SK-N-SH treated with all-trans-retinoic acid at 6 μM for 48 hours (cell line): ENCODE measurements around the gene RNASE8.

Experiments used
- ATAC-seq: fragments of 200-7000 bp; cut with Tn5 transposase; 3 replicates; pipeline ENCODE4 v1.9.1; 2020; ENCODE audit warnings: mild to moderate bottlenecking, moderate library complexity
- ARNTL ChIP-seq: fragments of 450-650 bp; formaldehyde crosslinking; IDR thresholded peaks from 2 replicates; pipeline ENCODE4 v1.5.0; 2020; ENCODE audit warnings: low read depth, mild to moderate bottlenecking, moderate library complexity, borderline replicate concordance
- BACH2 ChIP-seq: fragments of 250-450 bp; sonication (Bioruptor Pico); IDR thresholded peaks from 2 replicates; pipeline ENCODE4 v1.9.0; 2021; ENCODE audit warnings: mild to moderate bottlenecking, borderline replicate concordance
- CSDC2 ChIP-seq: fragments of 250-450 bp; sonication (Bioruptor Pico); IDR thresholded peaks from 2 replicates; pipeline ENCODE4 v1.5.0; 2020; ENCODE audit warnings: mild to moderate bottlenecking, moderate library complexity
- ESRRG ChIP-seq: fragments of 250-450 bp; sonication (Bioruptor Pico); IDR thresholded peaks from 2 replicates; pipeline ENCODE4 v1.6.1; 2021; ENCODE audit warnings: mild to moderate bottlenecking
- GLIS3 ChIP-seq: fragments of 250-450 bp; sonication (Bioruptor Pico); IDR thresholded peaks from 2 replicates; pipeline ENCODE4 v1.5.0; 2020; ENCODE audit warnings: mild to moderate bottlenecking, moderate library complexity
- OSR1 ChIP-seq: fragments of 250-450 bp; sonication (Bioruptor Pico); IDR thresholded peaks from 2 replicates; pipeline ENCODE4 v1.8.0; 2022; ENCODE audit warnings: moderate library complexity, mild to moderate bottlenecking, inconsistent platforms
- PPARA ChIP-seq: fragments of 250-450 bp; sonication (Bioruptor Pico); IDR thresholded peaks from 2 replicates; pipeline ENCODE4 v1.5.0; 2020; ENCODE audit warnings: mild to moderate bottlenecking, borderline replicate concordance
- RARB ChIP-seq: fragments of 250-450 bp; sonication (Bioruptor Pico); IDR thresholded peaks from 2 replicates; pipeline ENCODE4 v1.8.0; 2021; ENCODE audit warnings: mild to moderate bottlenecking, moderate library complexity
- TCF4 ChIP-seq: fragments of 250-450 bp; sonication (Bioruptor Pico); IDR thresholded peaks from 2 replicates; pipeline ENCODE4 v1.8.0; 2021; ENCODE audit warnings: mild to moderate bottlenecking, moderate library complexity, borderline replicate concordance
- TOX ChIP-seq: fragments of 250-450 bp; sonication (Bioruptor Pico); IDR thresholded peaks from 2 replicates; pipeline ENCODE4 v1.8.0; 2021; ENCODE audit warnings: mild to moderate bottlenecking, moderate library complexity, borderline replicate concordance
- ZC3H10 ChIP-seq: fragments of 250-450 bp; sonication (Bioruptor Pico); IDR thresholded peaks from 2 replicates; pipeline ENCODE4 v1.5.1; 2021; ENCODE audit warnings: mild to moderate bottlenecking, moderate library complexity
- ZFP3 ChIP-seq: fragments of 250-450 bp; sonication (Bioruptor Pico); IDR thresholded peaks from 2 replicates; pipeline ENCODE4 v1.5.0; 2020; ENCODE audit warnings: mild to moderate bottlenecking, moderate library complexity
- ZFP30 ChIP-seq: fragments of 450-650 bp; formaldehyde crosslinking; IDR thresholded peaks from 2 replicates; pipeline ENCODE4 v1.5.0; 2022; ENCODE audit warnings: mild to moderate bottlenecking, moderate library complexity
- ZNF565 ChIP-seq: fragments of 450-650 bp; formaldehyde crosslinking; conservative IDR thresholded peaks from 2 replicates; pipeline ENCODE4 v1.5.0; 2020; ENCODE audit warnings: low read depth, mild to moderate bottlenecking, moderate library complexity
- ZNF70 ChIP-seq: fragments of 450-650 bp; formaldehyde crosslinking; IDR thresholded peaks from 2 replicates; pipeline ENCODE4 v1.5.0; 2020; ENCODE audit warnings: mild to moderate bottlenecking, moderate library complexity
- ZNF8 ChIP-seq: fragments of 450-650 bp; formaldehyde crosslinking; IDR thresholded peaks from 2 replicates; pipeline ENCODE4 v1.5.0; 2020; ENCODE audit warnings: mild to moderate bottlenecking, moderate library complexity
- TF ChIP-seq, protein P1 (sequence below): fragments of 250-450 bp; sonication (Bioruptor Pico); IDR thresholded peaks from 2 replicates; pipeline ENCODE4 v1.5.1; 2021; ENCODE audit warnings: mild to moderate bottlenecking, moderate library complexity
- TF ChIP-seq, protein P2 (sequence below): fragments of 250-450 bp; sonication (Bioruptor Pico); IDR thresholded peaks from 2 replicates; pipeline ENCODE4 v1.8.0; 2021; ENCODE audit warnings: low read depth, mild to moderate bottlenecking, moderate library complexity, borderline replicate concordance
- TF ChIP-seq, protein P3 (sequence below): fragments of 250-450 bp; sonication (Bioruptor Pico); IDR thresholded peaks from 2 replicates; pipeline ENCODE4 v1.5.0; 2020; ENCODE audit warnings: mild to moderate bottlenecking, moderate library complexity
- TF ChIP-seq, protein P4 (sequence below): fragments of 250-450 bp; sonication (Bioruptor Pico); IDR thresholded peaks from 2 replicates; pipeline ENCODE4 v1.8.0; 2020; ENCODE audit warnings: mild to moderate bottlenecking, moderate library complexity, borderline replicate concordance

Gene RNASE8

DNA sequence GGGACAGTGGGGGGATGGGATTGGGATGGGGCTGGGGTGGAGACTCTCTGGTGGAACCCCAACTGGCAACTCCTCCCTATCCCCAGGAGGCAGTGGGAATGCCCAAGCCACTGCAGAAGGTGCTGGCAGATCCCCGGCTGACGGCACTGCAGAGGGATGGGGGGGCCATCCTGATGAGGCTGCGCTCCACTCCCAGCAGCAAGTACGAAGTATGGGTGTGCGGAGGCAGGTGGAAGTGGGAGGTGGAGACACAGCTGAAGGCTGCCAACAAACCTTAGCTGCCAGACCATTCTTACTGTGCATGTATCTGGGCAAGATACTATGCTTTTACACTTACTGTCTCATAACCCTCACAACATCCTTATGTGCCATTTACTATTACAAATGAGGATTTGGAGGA lies 20.7 kb downstream of the RNASE8 start:
- TF ChIP-seq ZNF565 (CRISPR knock-in tag) (no peak), ARNTL (CRISPR knock-in tag) (no peak), GLIS3 (CRISPR knock-in tag) (no peak), CSDC2 (CRISPR knock-in tag) (no peak), ESRRG (CRISPR knock-in tag) (no peak), ZNF8 (CRISPR knock-in tag) (no peak), ZNF70 (no peak), RARB (CRISPR knock-in tag) (no peak), ZC3H10 (no peak), PPARA (CRISPR knock-in tag) (no peak), TOX (CRISPR knock-in tag) (no peak), ZFP3 (CRISPR knock-in tag) (no peak), TCF4 (CRISPR knock-in tag) (no peak), OSR1 (no peak)
- TF ChIP-seq, protein P1, sequence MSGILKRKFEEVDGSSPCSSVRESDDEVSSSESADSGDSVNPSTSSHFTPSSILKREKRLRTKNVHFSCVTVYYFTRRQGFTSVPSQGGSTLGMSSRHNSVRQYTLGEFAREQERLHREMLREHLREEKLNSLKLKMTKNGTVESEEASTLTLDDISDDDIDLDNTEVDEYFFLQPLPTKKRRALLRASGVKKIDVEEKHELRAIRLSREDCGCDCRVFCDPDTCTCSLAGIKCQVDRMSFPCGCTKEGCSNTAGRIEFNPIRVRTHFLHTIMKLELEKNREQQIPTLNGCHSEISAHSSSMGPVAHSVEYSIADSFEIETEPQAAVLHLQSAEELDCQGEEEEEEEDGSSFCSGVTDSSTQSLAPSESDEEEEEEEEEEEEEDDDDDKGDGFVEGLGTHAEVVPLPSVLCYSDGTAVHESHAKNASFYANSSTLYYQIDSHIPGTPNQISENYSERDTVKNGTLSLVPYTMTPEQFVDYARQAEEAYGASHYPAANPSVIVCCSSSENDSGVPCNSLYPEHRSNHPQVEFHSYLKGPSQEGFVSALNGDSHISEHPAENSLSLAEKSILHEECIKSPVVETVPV = no peak
- TF ChIP-seq, protein P2, sequence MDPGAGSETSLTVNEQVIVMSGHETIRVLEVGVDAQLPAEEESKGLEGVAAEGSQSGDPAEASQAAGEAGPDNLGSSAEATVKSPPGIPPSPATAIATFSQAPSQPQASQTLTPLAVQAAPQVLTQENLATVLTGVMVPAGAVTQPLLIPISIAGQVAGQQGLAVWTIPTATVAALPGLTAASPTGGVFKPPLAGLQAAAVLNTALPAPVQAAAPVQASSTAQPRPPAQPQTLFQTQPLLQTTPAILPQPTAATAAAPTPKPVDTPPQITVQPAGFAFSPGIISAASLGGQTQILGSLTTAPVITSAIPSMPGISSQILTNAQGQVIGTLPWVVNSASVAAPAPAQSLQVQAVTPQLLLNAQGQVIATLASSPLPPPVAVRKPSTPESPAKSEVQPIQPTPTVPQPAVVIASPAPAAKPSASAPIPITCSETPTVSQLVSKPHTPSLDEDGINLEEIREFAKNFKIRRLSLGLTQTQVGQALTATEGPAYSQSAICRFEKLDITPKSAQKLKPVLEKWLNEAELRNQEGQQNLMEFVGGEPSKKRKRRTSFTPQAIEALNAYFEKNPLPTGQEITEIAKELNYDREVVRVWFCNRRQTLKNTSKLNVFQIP (CRISPR knock-in tag) = no peak
- ATAC-seq = no peak

DNA sequence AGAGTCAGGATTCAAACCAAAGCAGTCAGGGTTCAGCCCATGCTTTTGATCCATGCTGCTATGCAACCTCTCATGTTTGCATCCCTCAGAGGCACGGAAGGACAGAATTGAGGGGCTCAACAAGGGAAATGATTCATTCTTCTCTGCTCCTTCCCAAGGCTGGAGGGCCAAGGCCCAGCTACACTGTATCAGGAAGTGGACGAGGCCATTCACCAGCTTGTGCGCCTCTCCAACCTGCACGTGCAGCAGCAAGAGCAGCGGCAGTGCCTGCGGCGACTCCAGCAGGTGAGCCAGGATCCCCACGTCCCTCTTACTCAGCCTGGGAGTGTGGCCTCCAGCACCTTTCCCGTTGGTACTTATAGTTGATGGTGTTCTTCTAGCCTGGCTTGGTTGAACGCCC lies 21.1 kb downstream of the RNASE8 start:
- TF ChIP-seq ZNF8 (CRISPR knock-in tag) = no peak
- TF ChIP-seq OSR1 = no peak
- TF ChIP-seq, protein P1 = no peak
- no peak for TF ChIP-seq BACH2 (CRISPR knock-in tag)
- TF ChIP-seq ZFP30 (CRISPR knock-in tag) = no peak
- TF ChIP-seq, protein P3, sequence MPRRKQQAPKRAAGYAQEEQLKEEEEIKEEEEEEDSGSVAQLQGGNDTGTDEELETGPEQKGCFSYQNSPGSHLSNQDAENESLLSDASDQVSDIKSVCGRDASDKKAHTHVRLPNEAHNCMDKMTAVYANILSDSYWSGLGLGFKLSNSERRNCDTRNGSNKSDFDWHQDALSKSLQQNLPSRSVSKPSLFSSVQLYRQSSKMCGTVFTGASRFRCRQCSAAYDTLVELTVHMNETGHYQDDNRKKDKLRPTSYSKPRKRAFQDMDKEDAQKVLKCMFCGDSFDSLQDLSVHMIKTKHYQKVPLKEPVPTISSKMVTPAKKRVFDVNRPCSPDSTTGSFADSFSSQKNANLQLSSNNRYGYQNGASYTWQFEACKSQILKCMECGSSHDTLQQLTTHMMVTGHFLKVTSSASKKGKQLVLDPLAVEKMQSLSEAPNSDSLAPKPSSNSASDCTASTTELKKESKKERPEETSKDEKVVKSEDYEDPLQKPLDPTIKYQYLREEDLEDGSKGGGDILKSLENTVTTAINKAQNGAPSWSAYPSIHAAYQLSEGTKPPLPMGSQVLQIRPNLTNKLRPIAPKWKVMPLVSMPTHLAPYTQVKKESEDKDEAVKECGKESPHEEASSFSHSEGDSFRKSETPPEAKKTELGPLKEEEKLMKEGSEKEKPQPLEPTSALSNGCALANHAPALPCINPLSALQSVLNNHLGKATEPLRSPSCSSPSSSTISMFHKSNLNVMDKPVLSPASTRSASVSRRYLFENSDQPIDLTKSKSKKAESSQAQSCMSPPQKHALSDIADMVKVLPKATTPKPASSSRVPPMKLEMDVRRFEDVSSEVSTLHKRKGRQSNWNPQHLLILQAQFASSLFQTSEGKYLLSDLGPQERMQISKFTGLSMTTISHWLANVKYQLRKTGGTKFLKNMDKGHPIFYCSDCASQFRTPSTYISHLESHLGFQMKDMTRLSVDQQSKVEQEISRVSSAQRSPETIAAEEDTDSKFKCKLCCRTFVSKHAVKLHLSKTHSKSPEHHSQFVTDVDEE (CRISPR knock-in tag) = no peak
- ATAC-seq = no peak

DNA sequence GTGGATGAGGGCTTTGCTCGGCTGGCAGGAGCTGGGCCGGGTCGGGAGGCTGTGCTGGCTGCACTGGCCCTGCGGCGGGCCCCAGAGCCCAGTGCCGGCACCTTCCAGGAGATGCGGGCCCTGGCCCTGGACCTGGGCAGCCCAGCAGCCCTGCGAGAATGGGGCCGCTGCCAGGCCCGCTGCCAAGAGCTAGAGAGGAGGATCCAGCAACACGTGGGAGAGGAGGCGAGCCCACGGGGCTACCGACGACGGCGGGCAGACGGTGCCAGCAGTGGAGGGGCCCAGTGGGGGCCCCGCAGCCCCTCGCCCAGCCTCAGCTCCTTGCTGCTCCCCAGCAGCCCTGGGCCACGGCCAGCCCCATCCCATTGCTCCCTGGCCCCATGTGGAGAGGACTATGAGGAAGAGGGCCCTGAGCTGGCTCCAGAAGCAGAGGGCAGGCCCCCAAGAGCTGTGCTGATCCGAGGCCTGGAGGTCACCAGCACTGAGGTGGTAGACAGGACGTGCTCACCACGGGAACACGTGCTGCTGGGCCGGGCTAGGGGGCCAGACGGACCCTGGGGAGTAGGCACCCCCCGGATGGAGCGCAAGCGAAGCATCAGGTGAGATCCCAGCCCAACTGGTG lies 24.0 kb downstream of the RNASE8 start:
- no peak for ATAC-seq
- TF ChIP-seq, protein P4, sequence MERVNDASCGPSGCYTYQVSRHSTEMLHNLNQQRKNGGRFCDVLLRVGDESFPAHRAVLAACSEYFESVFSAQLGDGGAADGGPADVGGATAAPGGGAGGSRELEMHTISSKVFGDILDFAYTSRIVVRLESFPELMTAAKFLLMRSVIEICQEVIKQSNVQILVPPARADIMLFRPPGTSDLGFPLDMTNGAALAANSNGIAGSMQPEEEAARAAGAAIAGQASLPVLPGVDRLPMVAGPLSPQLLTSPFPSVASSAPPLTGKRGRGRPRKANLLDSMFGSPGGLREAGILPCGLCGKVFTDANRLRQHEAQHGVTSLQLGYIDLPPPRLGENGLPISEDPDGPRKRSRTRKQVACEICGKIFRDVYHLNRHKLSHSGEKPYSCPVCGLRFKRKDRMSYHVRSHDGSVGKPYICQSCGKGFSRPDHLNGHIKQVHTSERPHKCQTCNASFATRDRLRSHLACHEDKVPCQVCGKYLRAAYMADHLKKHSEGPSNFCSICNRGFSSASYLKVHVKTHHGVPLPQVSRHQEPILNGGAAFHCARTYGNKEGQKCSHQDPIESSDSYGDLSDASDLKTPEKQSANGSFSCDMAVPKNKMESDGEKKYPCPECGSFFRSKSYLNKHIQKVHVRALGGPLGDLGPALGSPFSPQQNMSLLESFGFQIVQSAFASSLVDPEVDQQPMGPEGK (CRISPR knock-in tag) = no peak
- no peak for TF ChIP-seq PPARA (CRISPR knock-in tag)
- no peak for TF ChIP-seq TCF4 (CRISPR knock-in tag)
- TF ChIP-seq, protein P3 (CRISPR knock-in tag) = no peak
- TF ChIP-seq, protein P1 = no peak
- TF ChIP-seq ARNTL (CRISPR knock-in tag) = no peak
- no peak for TF ChIP-seq ZFP30 (CRISPR knock-in tag)
- TF ChIP-seq, all 23 proteins: peak for 0
